HFFc6 (cell line): ENCODE data around the gene HIVEP3. TPM values are rescaled to one million over a fixed set of nuclear protein-coding genes. Genes with fewer than 3 reads are reported as not detected.

Source experiments
- DNase-seq: peaks from one replicate; pipeline ENCODE4 v3.0.0-alpha.2; 2018
- H3K27ac Mint-ChIP-seq: 2 replicates; pipeline ENCODE4 v1.8.0; 2020; ENCODE audit warnings: mild to moderate bottlenecking, mixed read lengths
- H3K27me3 Mint-ChIP-seq: 2 replicates; pipeline ENCODE4 v1.8.0; 2021; ENCODE audit warnings: mild to moderate bottlenecking, moderate library complexity, mixed read lengths; ENCODE audit not compliant: insufficient read depth
- H3K36me3 Mint-ChIP-seq: 2 replicates; pipeline ENCODE4 v1.8.0; 2021; ENCODE audit warnings: low read depth, mixed read lengths
- H3K4me1 Mint-ChIP-seq: 2 replicates; pipeline ENCODE4 v1.8.0; 2020; ENCODE audit warnings: low read depth, mixed read lengths
- H3K4me3 Mint-ChIP-seq: 2 replicates; pipeline ENCODE4 v1.8.0; 2020; ENCODE audit warnings: mild to moderate bottlenecking, moderate library complexity, mixed read lengths
- H3K9me3 Mint-ChIP-seq: 2 replicates; pipeline ENCODE4 v1.8.0; 2020; ENCODE audit warnings: mild to moderate bottlenecking, mixed read lengths
- total RNA-seq, 6 experiments: library from RNA; stranded (reverse); fragmentation: NEBNext Ultra II Directional; extraction: Animal tissue kit (Norgen Biotek cat#: 25700); gene quantifications; 2 replicates in 1 of 6; 3 replicates in 5 of 6; pipeline ENCODE4 v1.2.3, GENCODE V29; 2021
- TF ChIP-seq, protein P1 (sequence below): fragments of 200-600 bp; sonication (generic); IDR thresholded peaks from 2 replicates; pipeline ENCODE4 v1.5.0; 2021; ENCODE audit warnings: antibody characterized with exemption, mild to moderate bottlenecking

HIVEP3 gene
- total RNA-seq, 6 experiments from 2014 or later = 7.0 to 9.7 (median 7.9) TPM

DNA sequence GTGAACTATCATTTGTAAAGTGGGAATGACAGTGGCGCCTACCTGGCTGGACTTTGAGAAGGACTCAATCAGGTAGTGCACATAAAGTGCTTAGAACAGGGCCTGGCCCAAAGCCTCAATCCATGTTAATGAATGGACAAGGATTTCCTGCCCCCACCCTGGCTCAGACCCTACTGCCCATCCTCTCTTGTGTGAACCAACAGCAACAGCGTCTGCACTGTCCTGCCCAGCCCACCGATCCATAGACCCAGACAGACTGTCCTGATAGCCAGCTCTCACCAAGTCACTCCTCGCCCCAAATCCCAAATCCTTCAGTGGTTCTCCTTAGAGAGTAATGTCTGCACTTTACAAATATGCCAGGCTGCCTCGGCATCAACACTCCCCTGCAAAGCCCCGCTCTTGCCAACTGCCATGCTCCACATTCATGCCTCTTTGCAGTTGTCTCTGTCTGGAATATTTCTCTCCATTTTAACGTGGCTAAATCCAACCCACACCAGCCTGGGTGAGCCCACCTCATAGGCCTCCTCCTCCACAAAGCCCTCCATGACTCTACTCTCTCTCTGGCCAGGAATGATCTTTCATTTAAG is 276.7 kb downstream of the HIVEP3 start:
- Mint-ChIP-seq H3K36me3 (no peaks in the 10 kb centered on the region), H3K4me3 (no peak overlapping the region), H3K27me3 (peaks cover 2% of the 10 kb centered on the region; the same call in 1 of the 2 replicates), H3K9me3 (no peaks in the 10 kb centered on the region), H3K27ac (no peak overlapping the region), H3K4me1 (peaks cover 31% of the 10 kb centered on the region)
- DNase-seq = no peak
- TF ChIP-seq, protein P1, sequence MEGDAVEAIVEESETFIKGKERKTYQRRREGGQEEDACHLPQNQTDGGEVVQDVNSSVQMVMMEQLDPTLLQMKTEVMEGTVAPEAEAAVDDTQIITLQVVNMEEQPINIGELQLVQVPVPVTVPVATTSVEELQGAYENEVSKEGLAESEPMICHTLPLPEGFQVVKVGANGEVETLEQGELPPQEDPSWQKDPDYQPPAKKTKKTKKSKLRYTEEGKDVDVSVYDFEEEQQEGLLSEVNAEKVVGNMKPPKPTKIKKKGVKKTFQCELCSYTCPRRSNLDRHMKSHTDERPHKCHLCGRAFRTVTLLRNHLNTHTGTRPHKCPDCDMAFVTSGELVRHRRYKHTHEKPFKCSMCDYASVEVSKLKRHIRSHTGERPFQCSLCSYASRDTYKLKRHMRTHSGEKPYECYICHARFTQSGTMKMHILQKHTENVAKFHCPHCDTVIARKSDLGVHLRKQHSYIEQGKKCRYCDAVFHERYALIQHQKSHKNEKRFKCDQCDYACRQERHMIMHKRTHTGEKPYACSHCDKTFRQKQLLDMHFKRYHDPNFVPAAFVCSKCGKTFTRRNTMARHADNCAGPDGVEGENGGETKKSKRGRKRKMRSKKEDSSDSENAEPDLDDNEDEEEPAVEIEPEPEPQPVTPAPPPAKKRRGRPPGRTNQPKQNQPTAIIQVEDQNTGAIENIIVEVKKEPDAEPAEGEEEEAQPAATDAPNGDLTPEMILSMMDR = no peak

DNA sequence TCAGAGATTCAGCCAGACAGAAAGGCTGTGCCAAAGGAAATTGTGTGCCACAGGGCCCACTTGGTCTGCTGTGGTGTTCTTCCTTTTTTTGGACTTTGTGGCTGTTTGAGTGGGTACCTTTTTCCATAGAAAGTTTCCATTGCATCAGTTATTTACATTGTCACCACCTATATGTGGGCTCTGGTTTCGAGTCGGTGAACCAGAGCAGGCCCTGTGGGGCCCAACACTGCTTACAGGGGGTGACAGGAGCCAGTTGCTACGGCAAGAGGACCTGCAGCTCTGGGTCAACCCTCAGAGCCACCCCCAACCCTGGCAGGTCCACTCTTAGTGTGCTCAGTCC is 277.3 kb downstream of the HIVEP3 start:
- Mint-ChIP-seq H3K36me3 (no peaks in the 10 kb centered on the region), H3K27ac (no peak overlapping the region), H3K27me3 (peaks cover 2% of the 10 kb centered on the region; the same call in 1 of the 2 replicates), H3K4me1 (peaks cover 32% of the 10 kb centered on the region), H3K9me3 (no peaks in the 10 kb centered on the region), H3K4me3 (no peak overlapping the region)
- TF ChIP-seq, protein P1 = no peak
- no peak for DNase-seq

DNA sequence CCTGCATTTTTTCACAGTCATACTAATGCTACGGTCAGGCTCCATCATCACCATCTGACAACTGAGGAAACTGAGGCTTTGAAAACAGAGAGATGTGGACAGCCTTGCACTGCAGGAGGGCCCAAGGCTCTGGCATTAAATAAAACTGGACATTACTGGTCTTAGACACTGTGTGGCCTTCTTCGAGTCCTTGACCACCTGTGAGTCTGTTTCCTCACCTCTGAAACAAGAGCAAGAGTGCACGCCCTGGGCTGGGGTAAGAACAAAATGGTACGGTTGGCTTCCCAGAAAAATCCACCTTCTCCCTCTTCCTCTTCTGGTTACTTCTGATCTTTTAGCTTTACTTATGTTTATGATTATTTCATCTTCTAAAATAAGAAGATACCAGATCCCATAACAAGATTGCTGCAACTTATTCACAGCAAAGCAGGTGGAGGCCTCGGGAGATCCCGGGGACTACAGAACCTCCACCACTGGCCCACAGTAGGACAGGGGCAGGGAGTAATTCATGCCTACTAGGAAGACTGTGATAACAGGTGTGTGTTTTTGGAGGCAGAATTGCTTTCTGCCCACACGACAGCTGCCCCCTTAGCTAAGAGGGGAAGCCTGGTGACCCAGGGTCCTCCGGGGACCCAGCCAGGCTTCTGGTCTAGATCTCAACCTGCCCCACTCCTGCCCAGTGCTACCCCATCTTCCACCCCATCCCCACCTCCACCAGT is 277.8 kb downstream of the HIVEP3 start:
- Mint-ChIP-seq H3K36me3 (no peaks in the 10 kb centered on the region), H3K9me3 (no peaks in the 10 kb centered on the region), H3K4me3 (no peak overlapping the region), H3K27me3 (no peaks in the 10 kb centered on the region), H3K27ac (no peak overlapping the region), H3K4me1 (peaks cover 32% of the 10 kb centered on the region)
- TF ChIP-seq, protein P1 = no peak
- DNase-seq = no peak

DNA sequence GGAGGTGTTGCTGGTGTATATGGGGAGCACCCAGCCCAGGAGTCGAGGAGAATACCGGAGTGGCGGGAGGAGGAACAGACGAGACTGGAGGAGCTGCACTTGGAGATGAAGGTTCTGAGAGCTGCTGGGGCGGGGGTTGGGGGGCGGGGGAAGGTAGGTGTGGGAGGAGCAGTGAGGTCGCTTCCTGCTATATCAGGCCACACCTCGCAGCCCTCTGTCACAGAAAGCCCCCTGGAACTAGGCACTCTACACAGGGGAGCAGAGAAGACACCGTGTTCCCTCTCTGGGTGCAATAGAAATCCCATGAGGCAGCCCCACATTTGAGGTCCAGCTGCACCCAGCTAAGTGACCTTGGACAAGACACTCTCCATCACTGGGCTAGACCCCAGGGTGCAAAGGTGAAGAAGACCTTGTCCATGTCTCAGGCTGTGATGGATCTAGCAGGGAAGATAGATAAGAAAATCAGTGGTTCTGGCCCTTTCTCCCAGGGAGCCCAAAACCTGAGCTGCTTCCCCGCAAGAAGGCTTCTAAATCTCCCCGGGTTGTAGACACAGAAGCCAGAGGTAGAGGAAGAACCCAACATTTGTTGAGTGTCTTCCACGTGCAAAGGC is 278.5 kb downstream of the HIVEP3 start:
- H3K36me3 Mint-ChIP-seq = no peaks in the 10 kb centered on the region
- no peaks in the 10 kb centered on the region for H3K27me3 Mint-ChIP-seq
- no peaks in the 10 kb centered on the region for H3K9me3 Mint-ChIP-seq
- TF ChIP-seq, protein P1 = no peak
- H3K27ac Mint-ChIP-seq = peak overlapping the region; percentile 98
- DNase-seq = no peak
- peaks cover 32% of the 10 kb centered on the region for H3K4me1 Mint-ChIP-seq
- H3K4me3 Mint-ChIP-seq = no peak overlapping the region

DNA sequence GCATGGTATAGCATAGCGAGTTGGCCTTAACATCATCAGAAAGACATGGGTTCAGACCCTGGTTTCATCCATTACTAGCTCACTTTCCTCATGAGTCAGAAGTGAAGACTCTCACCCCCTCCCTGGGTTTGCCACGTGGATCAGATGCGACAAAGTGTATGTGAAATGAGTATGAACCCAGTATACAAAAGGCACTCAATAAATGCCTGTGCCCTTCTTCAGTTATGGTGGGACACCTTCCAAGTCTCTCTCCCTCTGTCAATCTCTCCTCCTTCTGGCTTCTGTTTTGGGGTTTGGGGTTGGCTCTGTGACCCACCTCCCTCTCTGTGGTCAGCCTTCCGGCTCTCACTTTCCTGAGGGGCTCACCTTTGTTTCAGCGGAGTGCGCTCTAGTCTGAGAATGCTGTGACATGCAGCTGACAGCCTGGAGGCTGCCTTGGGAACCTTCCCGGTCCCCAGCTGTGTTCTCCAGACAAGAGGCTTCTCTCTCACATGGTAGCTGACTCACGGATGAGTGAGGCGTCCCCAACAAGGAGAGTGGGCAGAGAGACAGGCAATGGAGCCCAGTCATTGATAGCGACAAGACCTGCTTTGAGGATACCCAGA is 279.3 kb downstream of the HIVEP3 start:
- TF ChIP-seq, protein P1 = no peak
- Mint-ChIP-seq H3K9me3 (no peaks in the 10 kb centered on the region), H3K27me3 (no peaks in the 10 kb centered on the region), H3K4me3 (peak overlapping the region; percentile 59), H3K36me3 (no peaks in the 10 kb centered on the region), H3K27ac (peak overlapping the region; percentile 98), H3K4me1 (peaks cover 37% of the 10 kb centered on the region)
- peak; percentile 65 for DNase-seq
